Esophagus squamous epithelium (tissue), 4 donors: ENCODE measurements around the gene TNFRSF6B.

Experiments
- POLR2A ChIP-seq, 4 donors: fragments of 450-650 bp; IDR thresholded peaks; one replicate each; pipeline ENCODE4 v1.6.1; 2017; ENCODE audit warnings: antibody characterized with exemption in 4 of 4, mild to moderate bottlenecking in 4 of 4, moderate library complexity in 3 of 4
- TF ChIP-seq, protein P1 (sequence below), 6 experiments: fragments of 450-650 bp in 4 of 6; fragments of 200-600 bp in 2 of 6; sonication (generic) in 2 of 6; IDR thresholded peaks; one replicate each; pipeline ENCODE4 v1.5.1; 2016 to 2019; ENCODE audit warnings: antibody characterized with exemption in 6 of 6, mild to moderate bottlenecking in 4 of 6, moderate library complexity in 4 of 6

- TF ChIP-seq, protein P1, sequence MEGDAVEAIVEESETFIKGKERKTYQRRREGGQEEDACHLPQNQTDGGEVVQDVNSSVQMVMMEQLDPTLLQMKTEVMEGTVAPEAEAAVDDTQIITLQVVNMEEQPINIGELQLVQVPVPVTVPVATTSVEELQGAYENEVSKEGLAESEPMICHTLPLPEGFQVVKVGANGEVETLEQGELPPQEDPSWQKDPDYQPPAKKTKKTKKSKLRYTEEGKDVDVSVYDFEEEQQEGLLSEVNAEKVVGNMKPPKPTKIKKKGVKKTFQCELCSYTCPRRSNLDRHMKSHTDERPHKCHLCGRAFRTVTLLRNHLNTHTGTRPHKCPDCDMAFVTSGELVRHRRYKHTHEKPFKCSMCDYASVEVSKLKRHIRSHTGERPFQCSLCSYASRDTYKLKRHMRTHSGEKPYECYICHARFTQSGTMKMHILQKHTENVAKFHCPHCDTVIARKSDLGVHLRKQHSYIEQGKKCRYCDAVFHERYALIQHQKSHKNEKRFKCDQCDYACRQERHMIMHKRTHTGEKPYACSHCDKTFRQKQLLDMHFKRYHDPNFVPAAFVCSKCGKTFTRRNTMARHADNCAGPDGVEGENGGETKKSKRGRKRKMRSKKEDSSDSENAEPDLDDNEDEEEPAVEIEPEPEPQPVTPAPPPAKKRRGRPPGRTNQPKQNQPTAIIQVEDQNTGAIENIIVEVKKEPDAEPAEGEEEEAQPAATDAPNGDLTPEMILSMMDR (IDR thresholded peaks at IDR 0.05) = no peak
- no peak for TF ChIP-seq POLR2A (IDR thresholded peaks at IDR 0.05)
These were observed 49.0 kb downstream of the TNFRSF6B start for GRCh38 chr20:63745424-63745805.
